Eye (tissue), 1 donor: ENCODE data around the gene RIMBP3C.
"Not testable (repeated sequence)": the region's sequence is repeated elsewhere in the genome, so short reads cannot be mapped to it uniquely, and the experiment has no call there.

Experiments
- DNase-seq: peaks from one replicate; pipeline ENCODE4 v3.0.0-alpha.2; 2015

Gene RIMBP3C, protein sequence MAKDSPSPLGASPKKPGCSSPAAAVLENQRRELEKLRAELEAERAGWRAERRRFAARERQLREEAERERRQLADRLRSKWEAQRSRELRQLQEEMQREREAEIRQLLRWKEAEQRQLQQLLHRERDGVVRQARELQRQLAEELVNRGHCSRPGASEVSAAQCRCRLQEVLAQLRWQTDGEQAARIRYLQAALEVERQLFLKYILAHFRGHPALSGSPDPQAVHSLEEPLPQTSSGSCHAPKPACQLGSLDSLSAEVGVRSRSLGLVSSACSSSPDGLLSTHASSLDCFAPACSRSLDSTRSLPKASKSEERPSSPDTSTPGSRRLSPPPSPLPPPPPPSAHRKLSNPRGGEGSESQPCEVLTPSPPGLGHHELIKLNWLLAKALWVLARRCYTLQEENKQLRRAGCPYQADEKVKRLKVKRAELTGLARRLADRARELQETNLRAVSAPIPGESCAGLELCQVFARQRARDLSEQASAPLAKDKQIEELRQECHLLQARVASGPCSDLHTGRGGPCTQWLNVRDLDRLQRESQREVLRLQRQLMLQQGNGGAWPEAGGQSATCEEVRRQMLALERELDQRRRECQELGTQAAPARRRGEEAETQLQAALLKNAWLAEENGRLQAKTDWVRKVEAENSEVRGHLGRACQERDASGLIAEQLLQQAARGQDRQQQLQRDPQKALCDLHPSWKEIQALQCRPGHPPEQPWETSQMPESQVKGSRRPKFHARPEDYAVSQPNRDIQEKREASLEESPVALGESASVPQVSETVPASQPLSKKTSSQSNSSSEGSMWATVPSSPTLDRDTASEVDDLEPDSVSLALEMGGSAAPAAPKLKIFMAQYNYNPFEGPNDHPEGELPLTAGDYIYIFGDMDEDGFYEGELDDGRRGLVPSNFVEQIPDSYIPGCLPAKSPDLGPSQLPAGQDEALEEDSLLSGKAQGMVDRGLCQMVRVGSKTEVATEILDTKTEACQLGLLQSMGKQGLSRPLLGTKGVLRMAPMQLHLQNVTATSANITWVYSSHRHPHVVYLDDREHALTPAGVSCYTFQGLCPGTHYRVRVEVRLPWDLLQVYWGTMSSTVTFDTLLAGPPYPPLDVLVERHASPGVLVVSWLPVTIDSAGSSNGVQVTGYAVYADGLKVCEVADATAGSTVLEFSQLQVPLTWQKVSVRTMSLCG (N-terminal part only)

DNA sequence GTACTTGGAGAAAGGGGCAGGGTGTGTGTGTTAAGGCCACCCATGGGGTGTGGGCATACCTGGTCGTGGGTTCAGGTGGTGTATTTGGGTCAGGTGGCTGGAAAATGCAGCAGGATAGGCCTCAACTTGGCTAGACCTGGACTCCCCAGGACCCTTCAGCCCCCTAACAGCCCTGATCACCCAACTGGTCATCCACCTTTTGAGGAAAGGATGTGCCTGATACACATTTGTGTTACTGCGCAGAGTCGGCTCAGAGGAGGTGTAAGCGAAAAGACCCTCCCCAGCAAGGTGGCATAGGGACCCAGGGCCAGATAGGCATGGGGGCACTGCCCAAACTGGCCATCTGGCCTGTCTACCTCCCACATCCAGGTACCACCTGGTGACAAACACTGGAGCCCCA lies at the start of gene RIMBP3C:
Gene RIMBP3C (minus strand): TSS at position 101 of the 400 bp plus-strand sequence. CDS start 485 bp downstream, outside the sequence.
- not testable (repeated sequence) for DNase-seq

DNA sequence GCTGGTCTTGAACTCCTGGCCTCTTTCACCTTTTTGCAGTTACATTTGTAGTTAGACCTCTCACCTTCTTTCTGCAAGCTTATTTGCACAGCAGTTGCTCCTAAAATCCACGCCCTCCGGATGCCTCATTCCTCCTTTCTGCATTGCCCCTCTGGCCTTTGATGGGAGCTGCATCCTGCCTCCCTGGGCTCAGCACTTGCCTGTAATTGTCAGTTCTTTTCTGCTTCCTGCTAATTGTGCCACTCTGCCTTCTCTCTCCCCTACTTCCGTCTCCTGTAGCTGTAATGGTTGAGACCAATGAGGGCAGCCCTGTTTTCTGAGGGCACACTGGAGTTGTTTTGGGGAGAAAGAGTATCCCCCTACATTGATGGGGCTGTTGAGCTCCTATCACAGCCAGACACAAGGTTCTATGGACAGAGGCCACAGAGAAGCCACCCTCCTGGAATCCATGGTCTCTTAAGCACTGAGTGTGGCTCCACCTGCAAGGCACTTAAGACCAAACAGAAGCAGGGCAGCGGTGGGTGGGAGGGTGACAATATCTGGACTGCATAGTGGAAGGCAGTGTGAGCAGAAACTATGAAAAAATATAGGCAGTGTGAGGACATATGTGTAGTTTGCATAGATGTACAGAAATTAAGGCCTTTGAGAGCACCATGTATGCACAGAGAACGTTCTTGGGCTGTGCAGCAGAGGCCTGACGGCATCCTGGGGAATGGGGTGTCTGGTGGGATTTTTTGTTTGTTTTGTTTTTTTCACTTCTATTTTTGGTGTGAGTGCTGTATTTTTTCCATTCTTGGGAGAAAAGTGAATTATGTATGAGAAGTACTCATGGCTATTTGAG lies 48.0 kb upstream of the RIMBP3C start:
- DNase-seq: no peak

DNA sequence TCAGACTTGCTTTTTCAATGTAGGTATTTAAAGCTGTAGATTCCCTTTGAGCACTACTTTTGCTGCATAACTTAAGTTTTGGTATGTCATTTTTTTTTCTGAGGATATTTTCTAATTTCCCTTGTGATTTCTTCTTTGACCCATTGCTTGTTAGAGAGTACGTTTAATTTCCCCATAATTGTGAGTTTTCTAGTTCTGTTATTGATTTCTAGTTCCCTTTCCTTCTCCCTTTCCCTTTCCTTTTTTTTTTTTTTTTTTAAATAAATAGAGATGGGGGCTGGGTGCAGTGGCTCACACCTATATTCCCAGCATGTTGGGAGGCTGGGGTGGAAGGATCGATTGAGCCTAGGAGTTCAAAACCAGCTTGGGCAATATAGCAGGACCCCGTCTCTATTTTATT lies 47.0 kb upstream of the RIMBP3C start:
- DNase-seq: no peak

DNA sequence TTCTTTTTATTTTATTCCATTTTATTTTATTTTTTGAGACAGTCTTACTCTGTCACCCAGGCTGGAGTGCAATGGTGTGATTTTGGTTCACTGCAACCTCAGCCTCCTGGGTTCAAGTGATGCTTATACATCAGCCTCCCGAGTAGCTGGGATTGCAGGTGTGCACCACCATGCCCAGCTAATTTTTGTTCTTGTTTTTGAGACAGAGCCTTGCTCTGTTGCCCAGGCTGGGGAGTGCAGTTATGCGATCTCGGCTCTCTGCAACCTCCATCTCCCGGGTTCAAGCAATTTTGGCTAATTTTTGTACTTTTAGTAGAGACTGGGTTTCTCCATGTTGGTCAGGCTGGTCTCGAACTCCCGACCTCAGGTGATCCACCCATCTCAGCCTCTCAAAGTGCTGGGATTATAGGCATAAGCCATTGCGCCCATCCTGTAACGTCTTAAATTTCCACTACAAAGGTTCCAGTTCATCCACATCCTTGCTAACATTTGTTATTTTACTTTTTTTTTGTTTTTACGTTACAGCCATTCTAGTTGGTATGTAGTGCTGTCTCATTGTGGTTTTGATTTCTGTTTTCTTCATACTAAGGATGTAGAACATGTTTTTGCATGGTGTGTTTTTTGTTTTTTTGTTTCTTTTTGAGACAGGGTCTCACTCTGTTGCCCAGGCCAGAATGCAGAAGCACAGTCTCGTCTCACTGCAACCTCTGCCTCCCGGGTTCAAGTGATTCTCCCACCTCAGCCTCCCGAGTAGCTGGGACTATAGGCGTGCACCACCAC lies 45.3 kb upstream of the RIMBP3C start:
- DNase-seq: not testable (repeated sequence)

DNA sequence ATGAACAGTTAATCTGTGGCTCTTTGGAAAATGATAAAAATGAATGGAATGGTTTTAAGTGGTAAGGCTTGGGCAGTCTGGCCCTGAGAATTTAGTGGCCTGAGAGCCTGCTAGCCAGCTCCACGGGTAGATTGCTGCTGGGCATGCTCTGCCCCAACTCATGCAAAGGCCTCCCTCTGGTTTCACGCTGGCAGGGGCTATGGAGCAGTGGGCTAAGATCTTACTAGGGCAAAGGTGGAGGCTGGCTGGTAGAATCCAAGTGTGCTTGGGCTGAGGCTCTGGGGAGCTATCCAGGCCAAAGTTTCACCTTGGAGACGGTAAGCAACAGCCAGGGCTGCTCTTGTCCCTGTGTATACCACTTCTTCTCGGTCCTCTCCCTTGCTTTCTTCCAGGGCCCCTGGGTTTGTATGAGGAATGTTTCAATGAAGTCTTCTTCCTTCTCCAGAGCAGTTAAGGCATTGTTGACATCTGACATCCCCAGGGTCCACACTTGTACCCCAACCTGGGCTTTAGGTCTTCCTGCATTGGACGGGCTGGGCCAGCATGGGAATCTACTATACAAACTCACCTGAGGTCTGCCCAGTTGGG lies 43.7 kb upstream of the RIMBP3C start:
- DNase-seq: no peak

DNA sequence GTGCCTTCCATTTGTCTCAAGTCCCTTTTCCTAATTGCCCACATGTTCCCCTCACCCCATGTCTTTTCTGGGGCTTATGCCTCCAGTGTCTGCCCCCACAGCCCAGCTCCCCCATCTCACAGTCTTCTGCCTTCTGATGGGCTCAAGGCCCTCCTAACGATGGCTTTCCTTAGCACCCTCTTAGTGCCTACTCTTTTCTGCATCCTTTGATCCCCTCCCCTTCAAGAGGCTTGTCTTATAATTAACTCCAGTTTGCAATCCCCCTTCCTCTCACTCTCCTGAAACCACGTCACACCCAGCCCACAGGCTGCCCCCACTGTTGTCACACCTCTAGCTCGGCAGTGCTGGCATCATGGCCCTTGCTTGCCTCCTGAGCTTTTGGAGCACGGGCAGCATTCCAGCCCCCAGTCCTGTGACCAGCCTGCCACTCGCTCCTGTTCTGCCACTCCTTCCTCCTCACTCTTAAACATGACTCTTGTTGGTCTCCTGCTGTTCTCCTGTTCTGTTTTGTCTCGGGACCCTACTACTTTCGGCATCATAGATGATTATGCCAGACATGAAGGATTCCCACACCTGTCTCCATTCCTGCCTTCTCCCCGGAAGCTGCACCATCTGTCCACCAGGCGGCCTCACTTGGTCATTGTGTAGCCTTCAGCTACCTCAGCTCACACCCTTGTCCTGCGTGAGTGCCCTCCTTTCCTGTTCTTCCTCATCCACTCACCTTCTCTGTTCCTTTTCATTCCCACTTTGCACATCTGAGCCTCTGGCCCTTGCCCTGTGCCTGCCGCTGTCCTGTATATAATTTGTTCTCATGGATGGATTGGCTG lies 42.4 kb upstream of the RIMBP3C start:
- peak; percentile 18 for DNase-seq

DNA sequence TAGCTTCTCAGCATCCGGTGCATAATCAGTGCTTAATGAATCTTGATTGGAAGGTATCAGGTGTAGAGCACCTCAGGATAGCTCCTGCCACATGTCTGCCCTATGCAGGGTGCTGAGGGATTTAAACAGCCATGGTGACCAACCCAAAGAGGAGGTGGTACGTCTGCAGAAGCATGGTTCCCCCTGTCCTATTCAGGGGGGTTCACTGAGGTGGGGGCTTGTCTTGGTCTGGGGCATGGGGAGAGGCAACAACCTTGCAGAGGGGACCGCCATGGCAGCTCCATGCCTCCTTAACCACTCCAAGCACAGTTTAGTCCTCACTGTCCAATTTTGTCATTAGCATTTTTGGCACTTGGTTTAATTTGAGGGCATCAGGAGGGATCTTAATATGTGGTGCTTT lies 41.2 kb upstream of the RIMBP3C start:
- DNase-seq: no peak

DNA sequence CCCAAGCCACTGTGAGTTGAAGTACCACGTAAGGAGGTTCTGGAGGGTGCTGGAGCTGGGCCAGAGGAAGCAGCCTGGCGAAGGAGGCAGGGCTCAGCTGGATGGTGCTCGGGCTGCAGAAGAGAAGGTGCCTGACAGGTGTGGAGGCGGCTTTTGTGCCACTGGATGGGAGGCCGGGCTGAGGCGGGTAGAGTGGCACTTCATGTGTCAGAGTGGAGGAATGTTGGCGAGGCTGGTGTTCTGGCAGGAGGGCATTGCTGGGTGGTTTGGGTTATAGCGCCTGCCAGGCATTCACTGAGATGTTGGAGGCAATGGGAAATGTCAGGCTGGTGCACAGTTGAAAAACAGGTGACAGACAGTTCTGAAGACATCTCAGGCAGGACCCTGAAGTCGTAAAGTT lies 40.4 kb upstream of the RIMBP3C start:
- DNase-seq: no peak

DNA sequence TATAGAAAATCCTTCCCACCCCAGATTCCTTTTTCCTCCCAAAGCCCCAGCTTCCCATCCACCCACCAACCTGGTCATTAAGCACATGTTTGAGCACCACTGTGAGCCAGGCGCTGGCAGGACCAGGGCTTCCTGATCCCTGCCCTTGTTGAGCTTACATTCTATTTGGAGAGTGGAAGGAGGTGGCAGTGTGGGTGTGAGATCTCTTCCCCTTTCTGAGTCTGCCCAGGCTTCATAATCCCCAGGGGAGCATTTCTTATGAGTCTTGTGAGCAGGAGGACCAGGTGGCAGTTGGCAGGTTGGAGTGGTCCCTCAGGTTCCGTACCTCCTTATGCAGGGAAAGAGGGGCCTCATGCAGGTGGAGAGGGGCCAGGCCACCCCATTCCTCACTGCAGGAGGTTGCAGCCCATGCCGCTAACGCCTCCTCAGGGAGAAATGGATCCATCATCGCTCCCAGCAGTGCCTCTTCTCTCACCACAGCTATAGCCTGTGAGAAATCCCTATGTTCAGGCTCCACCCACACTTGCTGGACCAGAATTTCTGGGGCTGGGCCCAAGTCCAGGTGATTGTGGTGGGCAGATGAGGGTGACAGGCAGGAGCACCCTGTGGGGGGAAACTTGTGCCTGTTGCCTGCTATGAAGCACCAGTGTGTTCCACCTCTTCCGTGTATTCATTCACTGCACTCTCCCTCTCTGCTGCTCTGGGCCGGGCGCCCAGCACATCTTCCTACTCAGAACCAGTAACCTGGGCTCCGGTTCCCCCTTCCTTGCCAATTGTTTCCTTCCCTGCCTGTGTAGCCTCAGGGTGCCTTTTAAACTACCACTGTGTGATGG lies 39.8 kb upstream of the RIMBP3C start:
- DNase-seq: no peak

DNA sequence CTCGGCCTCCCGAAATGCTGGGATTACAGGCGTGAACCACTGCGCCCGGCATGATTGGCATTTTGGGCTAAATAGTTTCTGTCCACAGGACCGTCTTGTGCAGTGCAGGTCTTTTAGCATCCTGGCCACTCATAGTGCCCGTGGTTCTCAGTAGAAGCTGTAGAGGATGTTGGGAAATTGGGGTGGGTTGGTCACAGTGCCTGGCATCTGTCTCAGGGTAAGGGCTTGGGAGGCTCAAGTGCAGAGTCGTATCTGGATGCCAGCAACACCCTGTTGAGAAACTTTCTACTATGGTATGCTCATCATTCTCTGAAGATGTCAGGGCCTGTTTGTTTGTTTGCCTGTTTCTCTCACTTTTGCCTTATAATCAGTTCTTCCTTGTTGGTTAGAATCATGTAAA lies 38.1 kb upstream of the RIMBP3C start:
- DNase-seq: no peak

DNA sequence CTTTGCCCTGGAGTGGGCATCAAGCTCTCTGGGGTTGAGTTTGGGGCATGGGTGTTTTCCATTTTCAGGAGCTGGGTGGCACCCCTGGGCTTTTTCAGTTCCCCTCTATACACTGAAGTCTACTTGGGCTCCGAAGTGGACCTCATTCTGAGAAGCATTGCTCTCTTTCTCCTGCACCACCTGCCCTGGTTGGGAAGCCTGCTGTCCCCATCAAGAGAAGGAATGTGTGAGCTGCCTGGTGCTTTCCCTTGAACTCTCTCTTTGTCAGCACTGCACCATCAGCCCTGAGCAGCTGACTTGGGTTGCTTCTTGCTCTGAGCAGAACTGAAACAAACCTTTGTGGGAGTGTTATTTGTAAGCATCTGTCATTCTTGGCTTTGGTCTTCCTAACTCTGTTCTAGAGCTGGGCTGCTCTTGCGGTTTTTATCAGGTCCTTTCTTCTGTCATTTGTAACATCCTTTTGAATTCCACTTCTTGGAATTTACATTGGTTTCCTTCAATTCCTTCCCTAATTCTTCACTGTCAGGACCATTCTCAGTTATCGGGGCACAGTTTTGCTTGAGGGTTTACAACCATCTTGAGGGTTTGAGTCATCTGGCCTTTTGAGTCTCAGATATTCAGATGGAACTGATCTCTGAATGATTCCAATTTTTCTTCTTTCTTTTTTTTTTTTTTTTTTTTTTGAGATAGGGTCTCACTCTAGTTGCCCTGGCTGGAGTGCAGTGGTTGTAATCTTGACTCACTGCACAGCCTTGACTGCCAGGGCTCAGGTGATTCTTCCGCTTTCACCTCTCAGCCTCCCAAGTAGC lies 36.7 kb upstream of the RIMBP3C start:
- no peak for DNase-seq

DNA sequence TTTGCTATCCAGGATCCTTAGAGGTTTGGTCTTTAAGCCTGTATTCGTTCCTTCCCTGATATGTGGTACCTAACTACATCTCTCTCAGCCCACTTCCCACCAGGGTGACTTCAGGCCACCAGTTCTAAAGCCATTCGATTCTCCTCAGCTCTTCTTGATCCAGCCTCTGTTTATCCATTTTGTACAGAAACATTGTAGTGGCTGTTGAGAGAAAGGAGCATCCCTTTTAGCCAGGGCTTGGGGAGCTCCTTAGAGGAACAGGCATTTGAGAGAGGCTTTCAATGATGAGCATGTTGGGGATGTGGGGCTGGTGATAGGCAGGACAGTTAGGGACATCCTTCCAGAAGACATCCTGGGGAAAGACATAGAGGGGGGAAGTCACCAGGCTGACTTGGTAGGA lies 34.1 kb upstream of the RIMBP3C start:
- no peak for DNase-seq

DNA sequence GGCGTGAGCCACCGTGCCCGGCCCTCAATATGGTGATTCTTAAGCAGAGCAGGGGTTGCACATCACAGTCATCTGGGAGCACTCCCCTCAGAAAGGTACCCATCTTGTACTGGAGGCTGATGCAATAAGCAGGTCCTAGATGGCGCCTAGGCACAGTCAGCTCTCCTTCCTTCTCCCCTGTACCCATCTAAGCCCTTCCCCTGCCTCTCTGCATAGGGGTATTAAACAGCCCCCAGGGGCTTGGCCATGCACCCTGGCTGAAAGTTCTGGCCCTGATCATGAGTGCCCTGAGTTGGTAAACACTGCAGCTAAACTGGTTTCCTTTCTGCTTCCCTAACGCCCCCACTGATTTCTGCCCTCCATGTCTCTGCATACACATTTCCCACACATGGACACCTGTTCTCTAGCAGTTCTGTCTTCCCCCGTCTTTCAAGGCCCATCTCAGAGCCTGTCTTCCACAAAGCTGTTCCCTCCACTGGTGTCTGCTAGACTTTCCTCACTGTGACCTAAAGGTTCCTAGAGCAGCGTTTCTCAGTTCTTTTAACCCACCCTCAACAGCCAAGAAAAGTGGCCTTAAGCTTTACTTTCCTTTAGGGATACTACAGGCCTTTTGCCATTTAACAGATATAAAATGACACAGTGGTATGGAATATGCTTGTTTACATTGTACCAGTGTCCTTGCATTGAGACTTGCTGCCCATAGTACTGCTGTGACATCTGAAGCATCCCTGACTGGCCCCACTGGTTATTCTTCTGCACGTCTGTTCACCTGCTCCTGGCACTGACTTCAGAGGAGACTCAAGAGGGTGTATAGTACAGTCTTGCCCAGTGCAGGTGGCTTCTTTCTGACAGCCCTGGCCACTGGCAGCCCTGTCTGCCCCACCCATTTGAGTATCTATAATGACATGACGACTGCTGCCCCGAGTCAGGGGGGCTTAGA lies 31.8 kb upstream of the RIMBP3C start:
- DNase-seq: no peak

DNA sequence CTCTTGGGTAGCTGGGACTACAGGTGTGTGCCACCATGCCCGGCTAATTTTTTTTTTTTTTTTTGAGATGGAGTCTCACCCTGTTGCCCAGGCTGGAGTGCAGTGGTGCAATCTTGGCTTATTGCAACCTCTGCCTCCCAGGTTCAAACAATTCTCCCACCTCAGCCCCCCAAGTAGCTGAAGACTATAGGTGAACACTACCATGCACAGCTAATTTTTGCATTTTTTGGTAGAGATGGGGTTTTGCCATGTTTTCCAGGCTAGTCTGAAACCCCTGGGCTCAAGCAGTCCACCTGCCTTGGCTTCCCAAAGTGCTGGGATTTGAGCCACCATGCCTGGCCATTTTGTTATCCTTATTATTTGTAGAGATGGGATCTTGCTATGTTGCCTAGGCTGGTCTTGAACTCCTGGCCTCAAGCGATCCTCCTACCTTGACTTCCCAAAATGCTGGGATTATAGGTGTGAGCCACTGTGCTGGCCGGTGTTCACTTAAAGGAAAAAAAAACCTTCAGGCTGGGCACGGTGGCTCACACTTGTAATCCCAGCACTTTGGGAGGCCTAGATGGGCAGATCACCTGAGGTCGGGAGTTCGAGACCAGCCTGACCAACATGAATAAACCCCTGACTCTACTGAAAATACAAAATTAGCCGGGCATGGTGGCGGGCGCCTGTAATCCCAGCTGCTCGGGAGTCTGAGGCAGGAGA lies 29.9 kb upstream of the RIMBP3C start:
- not testable (repeated sequence) for DNase-seq

DNA sequence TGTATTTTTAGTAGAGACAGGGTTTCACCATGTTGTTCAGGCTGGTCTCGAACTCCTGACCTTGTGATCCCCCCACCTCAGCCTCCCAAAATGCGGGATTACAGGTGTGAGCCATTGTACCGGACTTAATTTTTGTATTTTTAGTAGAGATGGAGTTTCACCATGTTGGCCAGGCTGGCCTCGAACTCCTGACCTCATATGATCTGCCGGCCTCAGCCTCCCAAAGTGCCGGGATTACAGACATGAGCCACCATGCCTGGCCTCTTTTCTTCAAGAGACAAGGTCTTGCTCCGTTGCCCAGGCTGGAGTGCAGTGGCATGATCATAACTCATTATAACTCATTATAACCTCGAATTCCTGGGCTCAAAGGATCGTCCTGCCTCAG lies 29.4 kb upstream of the RIMBP3C start:
- not testable (repeated sequence) for DNase-seq

DNA sequence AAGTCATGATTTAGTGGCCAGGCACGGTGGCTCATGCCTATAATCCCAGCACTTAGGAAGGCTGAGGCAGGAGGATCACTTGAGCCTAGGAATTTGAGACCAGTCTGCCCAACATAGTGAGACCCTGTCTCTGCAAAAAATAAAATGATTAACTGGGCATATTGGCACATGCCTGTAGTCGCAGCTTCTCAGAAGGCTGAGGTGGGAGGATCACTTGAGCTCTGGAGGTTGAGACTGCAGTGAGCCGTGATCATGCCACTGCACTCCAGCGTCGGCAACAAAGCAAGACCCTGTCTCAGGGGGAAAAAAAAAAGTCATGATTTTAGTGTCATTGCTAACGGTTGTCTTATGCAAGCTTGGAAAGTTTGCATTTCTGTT lies 28.2 kb upstream of the RIMBP3C start:
- no peak for DNase-seq
